Measurements from ENCODE around the gene VAT1L. TPM values are rescaled to one million over a fixed set of nuclear protein-coding genes. Genes with fewer than 3 reads are reported as not detected.

VAT1L gene
- total RNA-seq, 1 experiment from 2014 or later: 33.8 TPM

GRCh38 chr16:77949445-77949844 is 161.1 kb downstream of the VAT1L start:
- Histone ChIP-seq H2BK20ac (ENCODE audit: low read depth, low read length, poor library complexity, severe bottlenecking) (no peak overlapping the region), H3K18ac (ENCODE audit: insufficient read length, low read depth, low read length) (no peak overlapping the region), H4K5ac (ENCODE audit: insufficient read length, low read depth, low read length) (no peak overlapping the region), H3K23me2 (ENCODE audit: insufficient read length, low read depth, low read length, poor library complexity, severe bottlenecking) (no peaks in the 10 kb centered on the region), H2AFZ (ENCODE audit: low read length) (no peak overlapping the region), H3K14ac (ENCODE audit: insufficient read depth, low read length) (no peak overlapping the region), H3T11ph (ENCODE audit: low read length) (no peak overlapping the region), H4K20me1 (ENCODE audit: control insufficient read depth, insufficient read depth, insufficient read length) (no peaks in the 10 kb centered on the region), H3K79me2 (ENCODE audit: insufficient read depth, low read length) (no peaks in the 10 kb centered on the region), H2BK12ac (ENCODE audit: insufficient read length, low read depth, low read length) (no peak overlapping the region), H3K9me3 (ENCODE audit: control insufficient read depth, low read depth, low read length) (no peaks in the 10 kb centered on the region), H4K91ac (ENCODE audit: insufficient read length, low read depth, low read length) (no peak overlapping the region), H3K56ac (ENCODE audit: insufficient read length, low read depth, low read length) (no peak overlapping the region), H3K23ac (ENCODE audit: insufficient read length, low read depth, low read length) (no peak overlapping the region), H2BK5ac (ENCODE audit: insufficient read length, low read length) (no peak overlapping the region), H3K4me2 (ENCODE audit: insufficient read depth, insufficient read length, low read length) (no peak overlapping the region), H3K9ac (ENCODE audit: extremely low read depth, insufficient read length, low read length) (no peak overlapping the region), H3K4ac (ENCODE audit: low read depth, low read length) (no peak overlapping the region), H3K79me1 (ENCODE audit: insufficient read depth, low read depth, low read length, poor library complexity, severe bottlenecking) (no peaks in the 10 kb centered on the region), H2BK15ac (ENCODE audit: low read depth, low read length) (no peak overlapping the region), H2AK5ac (ENCODE audit: insufficient read length, low read length) (no peak overlapping the region), H3K4me1 (ENCODE audit: insufficient read depth, low read length) (peaks cover 10% of the 10 kb centered on the region; the same call in 1 of the 2 replicates), H3K27ac (ENCODE audit: insufficient read length, low read depth, low read length) (no peak overlapping the region), H2BK120ac (ENCODE audit: low read depth, low read length, poor library complexity, severe bottlenecking) (no peak overlapping the region), H4K8ac (replicated peaks; ENCODE audit: insufficient read length, low read depth, low read length) (no peak overlapping the region), H3K27me3 (ENCODE audit: insufficient read depth, low read length) (no peaks in the 10 kb centered on the region)
- WGBS (ENCODE audit: extremely low coverage, insufficient read length, low lambda C conversion rate): no CpG with 5 or more reads among the region's 2 CpGs
- TF ChIP-seq CTCF (conservative IDR thresholded peaks at IDR 0.05): no peak
- Mint-ChIP-seq H3K4me1 (peaks cover 14 to 38% of the 10 kb centered on the region in 2 experiments), H3K9me3 (no peaks in the 10 kb centered on the region; a peak in 1 of 5 replicates), H3K4me3 (no peak overlapping the region), H3K27ac (peak overlapping the region in 1 of 3 experiments; percentile 81; a peak in 2 of 7 replicates), H3K27me3 (ENCODE audit: low read depth) (peaks cover 9% of the 10 kb centered on the region), H3K36me3 (ENCODE audit: insufficient read depth in 1 of 3, low read depth in 3 of 3) (peaks cover 0 to 5% (median 2%) of the 10 kb centered on the region in 3 experiments; a peak in 2 of 7 replicates)
- DNase-seq: no peak

Measured in H9 (cell line).